ENCODE measurements around the gene KLC3.

KLC3 gene

GRCh38 chr19:45368737-45369340 is 28.3 kb downstream of the KLC3 start:
- DNase-seq: no peak
- Histone ChIP-seq H3K36me3 (no peaks in the 10 kb centered on the region; the same call in 1 of the 2 replicates), H3K27me3 (no peaks in the 10 kb centered on the region), H3K4me3 (ENCODE audit: low read depth, low read length) (no peak overlapping the region), H3K9me3 (no peaks in the 10 kb centered on the region), H3K4me1 (no peaks in the 10 kb centered on the region; the same call in 1 of the 2 replicates)
- no peak for TF ChIP-seq CTCF (IDR thresholded peaks at IDR 0.05; ENCODE audit: low read depth, low read length)

GRCh38 chr19:45370410-45371204 is 30.1 kb downstream of the KLC3 start, which contains the start of gene ERCC2:
Gene ERCC2, minus strand, starts transcription at chr19:45370573. Its CDS starts 33 bp downstream, at chr19:45370540.
- Histone ChIP-seq H3K27me3 (no peaks in the 10 kb centered on the region), H3K9me3 (no peaks in the 10 kb centered on the region), H3K4me1 (no peaks in the 10 kb centered on the region; the same call in 1 of the 2 replicates), H3K36me3 (no peaks in the 10 kb centered on the region; the same call in 1 of the 2 replicates), H3K4me3 (ENCODE audit: low read depth, low read length) (peak within 1 kb of the TSS; percentile 76)
- no peak for TF ChIP-seq CTCF (IDR thresholded peaks at IDR 0.05; ENCODE audit: low read depth, low read length)
- DNase-seq: peak; percentile 98

GRCh38 chr19:45376045-45376724 is 35.6 kb downstream of the KLC3 start:
- no peak for TF ChIP-seq CTCF (IDR thresholded peaks at IDR 0.05; ENCODE audit: low read depth, low read length)
- H3K36me3 ChIP-seq: no peaks in the 10 kb centered on the region
- no peak overlapping the region for H3K4me3 ChIP-seq (ENCODE audit: low read depth, low read length)
- H3K9me3 ChIP-seq: no peaks in the 10 kb centered on the region
- H3K27me3 ChIP-seq: no peaks in the 10 kb centered on the region
- H3K4me1 ChIP-seq: no peaks in the 10 kb centered on the region; the same call in 1 of the 2 replicates
- DNase-seq: no peak

DNA sequence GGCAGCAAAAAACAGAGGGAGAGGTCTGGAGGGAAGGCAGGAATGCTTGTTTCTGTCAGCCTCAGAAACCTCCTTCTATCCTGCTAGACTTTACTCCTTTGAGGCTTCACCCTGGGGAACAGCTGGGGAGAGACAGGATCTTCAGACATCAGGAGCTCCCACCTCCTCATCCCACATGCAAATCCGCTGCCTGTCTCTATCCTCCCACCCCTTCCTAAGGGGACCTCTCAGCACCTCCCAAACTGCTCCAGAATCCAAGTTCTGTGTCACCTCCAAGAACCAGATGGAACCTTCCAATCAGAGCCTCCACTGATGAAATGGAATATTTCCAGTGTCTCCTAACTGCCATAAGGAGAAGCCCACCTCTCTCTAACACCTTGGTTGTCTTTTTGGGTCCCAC is 39.6 kb downstream of the KLC3 start:
- Histone ChIP-seq H3K4me1 (no peaks in the 10 kb centered on the region), H3K36me3 (no peaks in the 10 kb centered on the region), H3K9me3 (no peaks in the 10 kb centered on the region), H3K4me3 (ENCODE audit: low read depth, low read length) (no peak overlapping the region), H3K27me3 (peaks cover 10% of the 10 kb centered on the region)
- no peak for TF ChIP-seq CTCF (IDR thresholded peaks at IDR 0.05; ENCODE audit: low read depth, low read length)
- no peak for DNase-seq

DNA sequence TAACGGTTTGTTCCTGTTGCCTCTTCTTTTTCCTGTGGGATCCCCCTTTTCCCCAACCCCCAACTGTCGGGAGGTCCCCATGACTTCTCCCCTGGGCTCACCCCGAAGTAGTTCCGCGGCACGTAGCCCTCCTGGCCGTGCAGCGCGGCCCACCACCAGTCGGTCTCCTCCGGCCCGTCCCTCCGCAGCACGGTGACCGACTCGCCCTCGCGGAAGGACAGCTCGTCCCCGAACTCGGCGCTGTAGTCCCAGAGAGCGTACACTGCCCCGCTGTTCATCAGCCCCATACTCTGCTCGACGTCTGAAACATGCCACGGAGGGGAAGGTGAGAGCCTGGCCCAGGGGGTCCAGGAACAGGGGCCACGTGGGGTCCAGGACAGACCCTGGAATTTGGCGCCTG is 41.9 kb downstream of the KLC3 start:
- no peaks in the 10 kb centered on the region for H3K36me3 ChIP-seq
- no peaks in the 10 kb centered on the region for H3K4me1 ChIP-seq
- TF ChIP-seq CTCF (IDR thresholded peaks at IDR 0.05; ENCODE audit: low read depth, low read length): no peak
- DNase-seq: no peak
- peaks cover 33% of the 10 kb centered on the region for H3K27me3 ChIP-seq
- no peaks in the 10 kb centered on the region for H3K9me3 ChIP-seq
- H3K4me3 ChIP-seq (ENCODE audit: low read depth, low read length): peak overlapping the region; percentile 32
